DND-41 (cell line): Measurements from ENCODE around the gene LIAS.

ENCODE experiments used
- ATAC-seq: fragments of 200-7000 bp; cut with Tn5 transposase; 3 replicates; pipeline ENCODE4 v1.9.1; 2021; ENCODE audit warnings: low read depth; ENCODE audit not compliant: insufficient read depth
- DNase-seq: peaks from one replicate; pipeline ENCODE4 v3.0.0-alpha.2; 2020
- H2AFZ ChIP-seq: 2 replicates; pipeline ENCODE4 v1.6.0; 2012; ENCODE audit warnings: low read depth, low read length
- H3K27ac ChIP-seq: 2 replicates; pipeline ENCODE4 v1.5.1; 2012; ENCODE audit warnings: low read length, inconsistent platforms
- H3K27me3 ChIP-seq: fragments of 200-600 bp; sonication (generic); 2 replicates; pipeline ENCODE4 v1.6.0; 2012; ENCODE audit warnings: low read length, mild to moderate bottlenecking, inconsistent platforms; ENCODE audit not compliant: insufficient read depth, poor library complexity
- H3K36me3 ChIP-seq: 2 replicates; pipeline ENCODE4 v1.5.1; 2012; ENCODE audit warnings: low read length, inconsistent platforms; ENCODE audit not compliant: insufficient read depth
- H3K4me1 ChIP-seq: 2 replicates; pipeline ENCODE4 v1.5.1; 2012; ENCODE audit warnings: mild to moderate bottlenecking, low read length; ENCODE audit not compliant: insufficient read depth
- H3K4me2 ChIP-seq: 2 replicates; pipeline ENCODE4 v1.6.0; 2012; ENCODE audit warnings: mild to moderate bottlenecking, moderate library complexity, low read length, inconsistent platforms; ENCODE audit not compliant: insufficient read depth
- H3K4me3 ChIP-seq, 2 experiments: fragments of 200-600 bp in 1 of 2; shearing (Covaris generic) in 1 of 2; 2 replicates each; pipeline ENCODE4 v1.5.1; 2012 to 2016; ENCODE audit warnings: inconsistent platforms in 2 of 2, low read length in 2 of 2, mild to moderate bottlenecking in 2 of 2, low read depth in 1 of 2, moderate library complexity in 1 of 2
- H3K79me2 ChIP-seq: 2 replicates; pipeline ENCODE4 v1.6.0; 2012; ENCODE audit warnings: low read length, inconsistent platforms; ENCODE audit not compliant: insufficient read depth
- H3K9ac ChIP-seq: 2 replicates; pipeline ENCODE4 v1.6.0; 2012; ENCODE audit warnings: low read depth, mild to moderate bottlenecking, inconsistent platforms, low read length, moderate library complexity
- H3K9me3 ChIP-seq: 2 replicates; pipeline ENCODE4 v1.5.1; 2012; ENCODE audit warnings: low read length, moderate library complexity, mild to moderate bottlenecking, inconsistent platforms; ENCODE audit not compliant: insufficient read depth, severe bottlenecking
- H4K20me1 ChIP-seq: 2 replicates; pipeline ENCODE4 v1.6.0; 2012; ENCODE audit warnings: low read length; ENCODE audit not compliant: insufficient read depth
- CTCF ChIP-seq: IDR thresholded peaks from 2 replicates; pipeline ENCODE4 v1.5.1; 2012; ENCODE audit warnings: borderline replicate concordance, low read length, moderate library complexity, mild to moderate bottlenecking; ENCODE audit not compliant: poor library complexity, severe bottlenecking; ENCODE audit errors: extremely low read depth
- EZH2 ChIP-seq: IDR thresholded peaks from 3 replicates; pipeline ENCODE4 v1.6.1; 2012; ENCODE audit warnings: borderline replicate concordance, low read depth, mild to moderate bottlenecking, moderate library complexity, low read length, inconsistent platforms; ENCODE audit not compliant: severe bottlenecking

LIAS gene

GRCh38 chr4:39526765-39527295 is 68.0 kb downstream of the LIAS start:
- Histone ChIP-seq H2AFZ (peak overlapping the region; percentile 92), H4K20me1 (no peaks in the 10 kb centered on the region), H3K9ac (peak overlapping the region; percentile 75), H3K27me3 (no peaks in the 10 kb centered on the region), H3K9me3 (peaks cover 4% of the 10 kb centered on the region), H3K4me2 (peak overlapping the region; percentile 95), H3K4me1 (peaks cover 24% of the 10 kb centered on the region), H3K79me2 (no peaks in the 10 kb centered on the region), H3K36me3 (no peaks in the 10 kb centered on the region), H3K4me3 (peak overlapping the region; percentile 57 to 75), H3K27ac (peak overlapping the region; percentile 42)
- ATAC-seq (peak; percentile 54), DNase-seq (peak; percentile 47)
- no peak for TF ChIP-seq EZH2
- no peak for TF ChIP-seq CTCF

GRCh38 chr4:39527296-39528060 is 68.6 kb downstream of the LIAS start, which contains the start of gene UGDH:
UGDH (minus strand) TSS chr4:39527439; CDS start chr4:39521512, 5,927 bp downstream.
- H3K27ac ChIP-seq: peak within 1 kb of the TSS; percentile 42
- TF ChIP-seq EZH2 (no peak), CTCF (no peak)
- peak within 1 kb of the TSS; percentile 92 for H2AFZ ChIP-seq
- peak; percentile 91 for DNase-seq
- no peaks in the 10 kb centered on the region for H3K79me2 ChIP-seq
- H4K20me1 ChIP-seq: no peaks in the 10 kb centered on the region
- H3K9me3 ChIP-seq: peaks cover 10% of the 10 kb centered on the region
- peak within 1 kb of the TSS; percentile 75 for H3K9ac ChIP-seq
- no peaks in the 10 kb centered on the region for H3K27me3 ChIP-seq
- H3K4me1 ChIP-seq: peaks cover 24% of the 10 kb centered on the region
- ATAC-seq: peak; percentile 98
- no peaks in the 10 kb centered on the region for H3K36me3 ChIP-seq
- H3K4me2 ChIP-seq: peak within 1 kb of the TSS; percentile 95
- H3K4me3 ChIP-seq: peak within 1 kb of the TSS; percentile 57 to 75

DNA sequence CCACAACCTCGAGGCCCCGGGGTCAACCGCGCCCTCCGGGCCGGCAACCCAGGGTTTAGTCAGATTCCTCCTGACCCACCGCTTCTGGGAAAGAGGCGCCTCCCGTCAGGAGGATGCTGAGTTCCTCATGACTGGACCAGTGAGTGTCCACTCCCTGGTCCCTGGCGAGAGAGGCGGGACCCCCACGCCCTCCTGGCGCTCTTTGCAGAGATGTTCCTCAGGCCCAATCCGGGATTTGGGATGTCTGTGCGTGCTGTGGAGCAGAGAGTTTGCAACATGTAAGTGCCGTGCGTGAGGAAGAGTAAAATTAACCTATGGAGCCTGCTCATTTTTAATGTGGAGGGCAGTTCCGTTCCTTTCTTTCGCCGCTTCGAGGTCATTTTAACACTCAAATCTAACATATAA is 69.2 kb downstream of the LIAS start:
- no peak for ATAC-seq
- Histone ChIP-seq H3K4me2 (peak overlapping the region; percentile 95), H3K27me3 (no peaks in the 10 kb centered on the region), H3K27ac (no peak overlapping the region), H3K36me3 (no peaks in the 10 kb centered on the region), H3K4me3 (peak overlapping the region; percentile 57 to 75; a peak in 3 of 4 replicates), H2AFZ (peak overlapping the region; percentile 92), H3K9me3 (peaks cover 10% of the 10 kb centered on the region), H3K4me1 (peaks cover 24% of the 10 kb centered on the region), H3K9ac (peak overlapping the region; percentile 75), H4K20me1 (no peaks in the 10 kb centered on the region), H3K79me2 (no peaks in the 10 kb centered on the region)
- no peak for TF ChIP-seq CTCF
- TF ChIP-seq EZH2: no peak
- no peak for DNase-seq
